ENCODE data around the gene RBCK1.
"Not testable (repeated sequence)": the region's sequence is repeated elsewhere in the genome, so short reads cannot be mapped to it uniquely, and the experiment has no call there.

The RBCK1 gene

DNA sequence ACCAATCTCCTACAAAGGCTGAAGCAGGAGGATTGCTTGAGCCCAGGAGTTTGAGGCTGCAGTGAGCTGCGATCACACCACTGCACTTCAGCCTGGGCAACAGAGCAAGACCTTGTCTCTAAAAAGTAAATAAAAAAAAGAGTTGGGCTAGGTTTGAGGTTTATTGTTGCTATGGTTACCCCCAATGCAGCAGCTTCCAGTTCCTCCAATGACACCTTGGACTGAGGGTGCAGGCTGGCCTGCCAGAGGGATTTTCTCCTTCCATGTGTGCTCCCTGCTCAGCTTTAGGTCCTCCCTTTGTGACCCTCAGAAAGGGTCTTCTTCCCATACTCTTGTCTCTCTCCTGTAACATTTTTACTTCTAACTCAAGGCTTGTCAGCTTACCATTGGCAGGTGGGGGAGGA is 64.8 kb downstream of the RBCK1 start:
- no peak for DNase-seq (ENCODE audit: low read depth)

DNA sequence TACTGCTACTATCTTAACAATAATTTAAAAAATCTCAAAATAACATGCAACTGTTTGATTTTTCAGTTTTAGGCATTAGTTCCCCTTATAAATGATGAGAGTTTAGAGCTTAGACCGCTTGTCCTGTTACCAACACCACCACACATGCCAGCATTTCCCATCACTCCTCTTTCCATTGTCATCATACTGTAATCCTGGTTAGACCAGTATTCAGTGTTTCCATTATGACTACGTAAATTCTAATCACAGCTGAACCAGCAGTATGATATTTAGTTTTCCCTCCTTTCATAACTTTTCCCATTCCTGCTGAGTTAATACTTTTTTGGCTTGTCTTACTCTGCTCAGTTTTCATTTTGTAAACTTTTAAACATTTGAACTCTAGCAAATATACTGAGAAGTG is 66.5 kb downstream of the RBCK1 start:
- no peak for DNase-seq (ENCODE audit: low read depth)

DNA sequence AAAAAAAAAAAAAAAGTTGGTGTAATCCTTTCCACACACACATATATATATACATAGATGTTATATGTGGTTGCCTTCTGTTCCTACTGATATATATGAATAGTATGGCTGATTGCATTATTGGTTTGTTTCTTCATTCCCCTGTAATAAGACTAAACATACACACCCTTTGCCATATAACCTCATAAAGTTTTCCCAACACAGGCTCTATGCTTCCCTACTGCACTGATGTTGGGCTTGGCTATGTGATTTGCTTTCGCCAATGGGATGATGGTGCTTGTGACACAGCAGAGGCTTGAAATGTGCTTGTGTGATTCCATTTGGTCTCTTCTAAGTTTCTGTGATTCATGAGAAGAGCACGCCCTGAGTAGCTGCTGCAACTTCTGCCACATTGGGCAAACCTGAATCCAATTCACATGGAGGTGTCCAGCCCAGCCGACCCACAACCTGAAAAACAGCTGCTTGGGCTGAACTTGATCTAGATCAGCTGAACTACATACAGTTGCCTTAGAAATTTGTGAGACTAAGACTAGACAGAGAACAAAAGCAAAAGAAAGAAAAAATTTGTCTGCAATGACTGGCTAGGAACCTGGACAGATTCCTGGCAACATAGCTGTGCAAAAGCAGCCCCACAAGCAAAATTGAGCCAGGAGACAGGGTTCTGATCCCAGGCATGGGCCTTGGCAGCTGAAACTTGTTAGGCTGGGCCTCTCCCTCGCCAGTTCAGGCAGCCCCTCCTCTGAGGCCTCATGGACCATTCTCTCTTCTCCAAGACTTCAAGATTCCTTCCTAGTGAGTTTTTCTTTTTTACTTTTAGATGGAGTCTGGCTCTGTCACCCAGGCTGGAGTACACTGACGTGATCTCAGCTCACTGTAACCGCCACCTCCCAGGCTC is 67.6 kb downstream of the RBCK1 start:
- no peak for DNase-seq (ENCODE audit: low read depth)

DNA sequence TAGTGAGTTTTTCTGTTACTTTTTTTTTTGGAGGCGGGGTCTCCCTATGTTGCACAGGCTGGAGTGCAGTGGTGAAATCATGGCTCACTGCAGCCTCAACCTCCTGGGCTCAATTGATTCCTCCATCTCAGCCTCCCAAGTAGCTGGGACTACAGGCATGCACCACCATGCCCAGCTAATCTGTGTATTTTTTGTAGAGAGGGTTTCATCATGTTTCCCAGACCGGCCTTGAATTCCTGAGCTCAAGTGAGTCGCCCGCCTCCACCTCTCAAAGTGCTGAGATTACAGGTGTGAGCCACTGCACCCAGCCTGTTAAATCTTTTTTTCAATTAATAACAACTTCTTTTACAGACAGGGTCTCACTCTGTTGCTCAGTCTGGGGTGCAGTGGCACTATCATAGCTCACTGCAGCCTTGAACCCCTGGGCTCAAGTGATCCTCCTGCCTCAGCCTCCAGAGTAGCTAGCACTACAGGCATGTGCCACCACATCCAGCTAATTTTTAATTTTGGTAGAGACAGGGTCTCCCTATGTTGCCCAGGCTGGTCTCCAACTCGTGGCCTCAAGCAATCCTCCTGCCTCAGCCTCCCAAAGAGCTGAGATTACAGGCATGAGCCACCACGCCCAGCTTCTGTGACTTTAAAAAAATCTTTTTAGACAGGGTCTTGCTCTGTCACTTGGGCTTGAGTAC is 68.6 kb downstream of the RBCK1 start:
- not testable (repeated sequence) for DNase-seq (ENCODE audit: low read depth)

DNA sequence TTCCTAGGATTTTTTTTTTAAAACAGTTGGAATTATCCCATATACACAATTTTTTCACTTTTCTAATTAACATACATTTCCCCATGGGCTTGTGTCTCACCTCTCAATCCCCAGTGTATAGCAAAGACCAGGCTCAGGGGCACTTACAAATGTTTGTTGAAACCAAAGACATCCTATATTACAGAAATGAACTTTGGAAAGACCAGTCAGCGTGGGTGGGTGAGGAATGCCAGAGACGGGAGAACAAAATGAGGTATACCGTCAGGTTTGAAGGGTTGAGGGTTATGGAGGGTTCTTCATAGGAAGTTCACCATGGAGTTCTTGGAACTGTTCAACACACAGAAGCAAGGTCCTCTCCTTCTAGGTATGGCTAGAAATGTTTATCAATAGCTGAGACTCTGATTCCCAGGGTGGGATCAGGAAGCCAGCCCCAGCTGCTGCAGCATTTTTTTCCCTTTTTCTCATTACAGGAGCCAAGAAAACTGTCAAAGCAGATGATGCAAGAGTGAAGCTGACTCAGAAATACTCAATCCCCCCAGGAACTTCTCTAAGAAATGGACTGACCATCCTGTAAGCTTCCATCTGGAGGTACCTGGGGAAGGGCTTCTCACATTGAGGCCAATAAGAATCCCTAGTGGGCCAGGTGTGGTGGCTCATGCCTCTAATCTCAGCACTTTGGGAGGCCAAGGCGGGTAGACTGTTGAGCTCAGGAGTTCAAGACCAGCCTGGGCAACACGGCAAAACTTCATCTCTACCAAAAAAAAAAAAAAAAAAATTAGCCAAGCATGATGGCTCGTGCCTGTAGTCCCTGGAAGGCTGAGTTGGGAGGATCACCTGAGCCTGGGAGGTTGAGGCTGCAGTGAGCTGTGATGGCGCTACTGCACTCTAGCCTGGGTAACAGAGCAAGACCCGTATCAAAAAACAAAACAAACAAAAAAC is 70.2 kb downstream of the RBCK1 start:
- peak; percentile 35 for DNase-seq (ENCODE audit: low read depth)

DNA sequence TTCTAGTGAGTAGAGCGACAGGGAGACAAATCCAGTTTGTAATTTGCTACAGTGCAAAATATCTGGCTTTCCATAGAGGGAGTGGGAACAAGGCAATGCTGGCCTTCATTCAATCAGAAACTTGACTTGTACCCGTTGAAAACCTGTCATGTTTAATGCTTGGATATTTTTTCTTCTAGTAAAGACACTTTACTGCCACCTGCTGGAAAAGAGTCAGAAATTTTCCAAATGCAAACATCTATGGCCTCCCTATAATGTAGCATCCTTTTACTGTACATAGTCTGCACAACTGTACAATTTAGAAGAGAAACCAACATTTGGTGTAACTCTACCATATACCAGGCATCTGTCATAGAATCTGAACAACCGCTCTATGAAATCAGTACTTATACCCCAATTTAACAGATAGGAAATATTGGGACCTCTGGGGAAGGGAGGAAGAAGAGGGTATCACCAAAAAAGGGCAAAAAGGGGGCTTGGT is 70.9 kb downstream of the RBCK1 start:
- peak; percentile 77 for DNase-seq (ENCODE audit: low read depth)

DNA sequence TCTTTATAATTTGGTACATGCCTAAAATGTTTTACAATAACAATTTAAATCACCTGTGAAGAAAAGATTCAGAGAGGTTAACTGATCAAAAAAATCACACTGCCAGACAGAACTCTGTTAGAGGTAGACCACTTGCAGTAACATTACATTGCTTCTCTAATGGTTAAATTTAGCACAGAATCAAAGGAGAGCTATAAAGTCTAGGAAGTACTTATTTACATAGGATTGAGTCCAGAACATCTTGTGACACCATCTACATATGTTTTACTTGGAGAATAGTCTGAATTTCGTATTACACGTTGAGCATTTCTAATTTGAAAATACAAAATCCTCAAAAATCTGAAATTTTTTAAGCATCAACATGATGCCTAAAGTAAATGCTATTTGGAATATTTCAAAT is 71.4 kb downstream of the RBCK1 start:
- DNase-seq (ENCODE audit: low read depth): no peak

DNA sequence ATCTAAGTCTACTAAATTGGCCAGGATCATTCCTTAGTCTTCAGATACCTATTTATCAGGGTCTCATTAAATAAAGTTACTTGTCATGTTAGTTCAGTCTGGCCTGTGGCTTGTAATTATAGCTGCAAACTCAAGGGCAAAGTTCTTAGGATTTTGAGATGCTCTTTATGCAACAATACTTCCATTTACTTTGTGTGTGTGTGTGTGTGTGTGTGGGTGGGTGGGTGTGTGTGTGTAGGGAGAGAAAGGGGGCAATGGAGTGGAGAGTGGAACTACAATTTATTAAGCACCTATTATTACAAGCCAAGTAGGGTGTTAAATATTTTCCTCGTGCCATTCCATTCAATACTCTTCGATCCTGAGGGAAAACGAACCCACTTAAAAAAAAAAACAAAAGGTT is 71.9 kb downstream of the RBCK1 start:
- no peak for DNase-seq (ENCODE audit: low read depth)

DNA sequence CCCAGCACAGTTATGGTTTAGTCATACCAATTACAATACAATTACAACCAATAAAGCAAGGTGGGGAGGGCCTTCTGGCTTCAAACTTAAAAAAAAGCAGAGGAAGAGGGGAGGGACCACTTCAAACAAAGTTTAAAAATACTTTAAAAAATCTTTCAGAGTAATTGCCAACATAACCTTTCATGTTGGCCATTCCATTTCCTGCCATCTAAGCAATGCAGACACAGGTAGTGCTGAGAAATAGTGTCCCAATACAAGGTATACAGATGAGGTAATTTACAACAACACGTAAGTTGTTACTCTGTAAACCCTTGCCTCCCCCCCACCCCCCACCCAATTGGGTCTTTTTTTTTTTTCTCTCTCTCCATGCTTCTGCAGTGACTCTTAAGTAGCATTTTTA is 73.1 kb downstream of the RBCK1 start:
- no peak for DNase-seq (ENCODE audit: low read depth)

Data from ELR (cell line).